Large intestine (tissue), 3 donors: ENCODE results near the gene MIPOL1. TPM values are rescaled to one million over a fixed set of nuclear protein-coding genes. Genes with fewer than 3 reads are reported as not detected.

Experiments used
- DNase-seq, 2 donors: peaks; one replicate each; pipeline versions ENCODE4 v3.0.0 to v3.0.0-alpha.2; 2013
- H3K27ac ChIP-seq: one replicate; pipeline ENCODE4 v1.5.1; 2013; ENCODE audit warnings: low read length
- H3K27me3 ChIP-seq: 2 replicates; pipeline ENCODE4 v1.6.1; 2013; ENCODE audit warnings: low read length; ENCODE audit not compliant: control insufficient read depth, insufficient read depth
- H3K36me3 ChIP-seq: 2 replicates; pipeline ENCODE4 v1.6.1; 2013; ENCODE audit warnings: low read length; ENCODE audit not compliant: control insufficient read depth, insufficient read depth
- H3K4me1 ChIP-seq: one replicate; pipeline ENCODE4 v1.6.1; 2013; ENCODE audit warnings: low read length; ENCODE audit not compliant: control insufficient read depth, insufficient read depth
- H3K4me3 ChIP-seq: one replicate; pipeline ENCODE4 v1.5.1; 2013; ENCODE audit warnings: low read length
- H3K9me3 ChIP-seq: one replicate; pipeline ENCODE4 v1.6.1; 2013; ENCODE audit warnings: mild to moderate bottlenecking, low read depth, low read length, moderate library complexity; ENCODE audit not compliant: control insufficient read depth
- WGBS: methylation state at CpG from one replicate; pipeline ENCODE4 v1.1.5; 2013; ENCODE audit warnings: low lambda C conversion rate; ENCODE audit not compliant: insufficient coverage; 5-methylcytosine and 5-hydroxymethylcytosine counted together
- polyA plus RNA-seq: library from polyadenylated mRNA; unstranded; fragments of 120-200 nt; gene quantifications from one replicate; pipeline ENCODE4 v1.2.1, GENCODE V29; 2013

Gene MIPOL1
- polyA plus RNA-seq, 1 donor, result 10.0 TPM

- no peaks in the 10 kb centered on the region for H3K9me3 ChIP-seq
- H3K4me3 ChIP-seq, result no peak overlapping the region
- H3K36me3 ChIP-seq, result no peaks in the 10 kb centered on the region
- 100% methylated on average over 1 of the region's 1 CpG for WGBS
- no peaks in the 10 kb centered on the region for H3K27me3 ChIP-seq
- DNase-seq, result no peak
- H3K27ac ChIP-seq, result no peak overlapping the region
- no peaks in the 10 kb centered on the region for H3K4me1 ChIP-seq
These were observed 56.2 kb downstream of the MIPOL1 start for GRCh38 chr14:37253905-37254304.

- H3K4me1 ChIP-seq, result no peaks in the 10 kb centered on the region
- no peaks in the 10 kb centered on the region for H3K9me3 ChIP-seq
- 83% methylated on average over 1 of the region's 3 CpGs for whole genome bisulfite sequencing
- H3K4me3 ChIP-seq, result no peak overlapping the region
- no peaks in the 10 kb centered on the region for H3K27me3 ChIP-seq
- H3K36me3 ChIP-seq, result no peaks in the 10 kb centered on the region
- H3K27ac ChIP-seq, result no peak overlapping the region
- no peak for DNase-seq
These were observed 56.7 kb downstream of the MIPOL1 start for GRCh38 chr14:37254411-37254947.

GRCh38 chr14:37257501-37258070 is 59.8 kb downstream of the MIPOL1 start:
- DNase-seq, result no peak
- no peaks in the 10 kb centered on the region for H3K9me3 ChIP-seq
- H3K36me3 ChIP-seq, result no peaks in the 10 kb centered on the region
- no peak overlapping the region for H3K4me3 ChIP-seq
- no peak overlapping the region for H3K27ac ChIP-seq
- WGBS, result 47% methylated on average over 2 of the region's 5 CpGs
- no peaks in the 10 kb centered on the region for H3K27me3 ChIP-seq
- H3K4me1 ChIP-seq, result no peaks in the 10 kb centered on the region

- Histone ChIP-seq H3K36me3 (no peaks in the 10 kb centered on the region), H3K4me3 (no peak overlapping the region), H3K4me1 (no peaks in the 10 kb centered on the region), H3K27me3 (no peaks in the 10 kb centered on the region), H3K9me3 (no peaks in the 10 kb centered on the region), H3K27ac (no peak overlapping the region)
- WGBS, result no CpG with 5 or more reads among the region's 2 CpGs
- DNase-seq, result no peak
These were observed 64.9 kb downstream of the MIPOL1 start for GRCh38 chr14:37262649-37263048.

- Histone ChIP-seq H3K27ac (no peak overlapping the region), H3K36me3 (no peaks in the 10 kb centered on the region), H3K4me3 (no peak overlapping the region), H3K9me3 (no peaks in the 10 kb centered on the region), H3K4me1 (no peaks in the 10 kb centered on the region), H3K27me3 (no peaks in the 10 kb centered on the region)
- WGBS, result 55% methylated on average over 2 of the region's 3 CpGs
- no peak for DNase-seq
These were observed 66.0 kb downstream of the MIPOL1 start for GRCh38 chr14:37263656-37264236.

- Histone ChIP-seq H3K36me3 (no peaks in the 10 kb centered on the region), H3K9me3 (no peaks in the 10 kb centered on the region), H3K27ac (no peak overlapping the region), H3K4me3 (no peak overlapping the region), H3K4me1 (no peaks in the 10 kb centered on the region), H3K27me3 (no peaks in the 10 kb centered on the region)
- DNase-seq, result no peak
These were observed 71.1 kb downstream of the MIPOL1 start for GRCh38 chr14:37268788-37269187.

GRCh38 chr14:37270629-37271028 is 72.9 kb downstream of the MIPOL1 start:
- H3K27ac ChIP-seq, result no peak overlapping the region
- no peak for DNase-seq
- H3K36me3 ChIP-seq, result no peaks in the 10 kb centered on the region
- WGBS, result 79% methylated on average over 3 of the region's 3 CpGs
- no peaks in the 10 kb centered on the region for H3K27me3 ChIP-seq
- H3K9me3 ChIP-seq, result no peaks in the 10 kb centered on the region
- no peaks in the 10 kb centered on the region for H3K4me1 ChIP-seq
- H3K4me3 ChIP-seq, result no peak overlapping the region

GRCh38 chr14:37272569-37272968 is 74.8 kb downstream of the MIPOL1 start:
- Histone ChIP-seq H3K27me3 (no peaks in the 10 kb centered on the region), H3K27ac (no peak overlapping the region), H3K9me3 (no peaks in the 10 kb centered on the region), H3K36me3 (no peaks in the 10 kb centered on the region), H3K4me3 (no peak overlapping the region), H3K4me1 (no peaks in the 10 kb centered on the region)
- WGBS, result 94% methylated on average over 2 of the region's 2 CpGs
- no peak for DNase-seq

- H3K36me3 ChIP-seq, result no peaks in the 10 kb centered on the region
- no peak for DNase-seq
- WGBS, result 100% methylated on average over 1 of the region's 1 CpG
- H3K4me3 ChIP-seq, result no peak overlapping the region
- no peaks in the 10 kb centered on the region for H3K4me1 ChIP-seq
- no peaks in the 10 kb centered on the region for H3K9me3 ChIP-seq
- no peak overlapping the region for H3K27ac ChIP-seq
- no peaks in the 10 kb centered on the region for H3K27me3 ChIP-seq
These were observed 76.9 kb downstream of the MIPOL1 start for GRCh38 chr14:37274652-37275051.

GRCh38 chr14:37275963-37276362 is 78.2 kb downstream of the MIPOL1 start:
- H3K27ac ChIP-seq, result no peak overlapping the region
- H3K36me3 ChIP-seq, result no peaks in the 10 kb centered on the region
- DNase-seq, result no peak
- H3K9me3 ChIP-seq, result no peaks in the 10 kb centered on the region
- H3K4me1 ChIP-seq, result no peaks in the 10 kb centered on the region
- no peak overlapping the region for H3K4me3 ChIP-seq
- no peaks in the 10 kb centered on the region for H3K27me3 ChIP-seq
